ENCODE measurements around the gene ADAMTS6.

ADAMTS6 gene

DNA sequence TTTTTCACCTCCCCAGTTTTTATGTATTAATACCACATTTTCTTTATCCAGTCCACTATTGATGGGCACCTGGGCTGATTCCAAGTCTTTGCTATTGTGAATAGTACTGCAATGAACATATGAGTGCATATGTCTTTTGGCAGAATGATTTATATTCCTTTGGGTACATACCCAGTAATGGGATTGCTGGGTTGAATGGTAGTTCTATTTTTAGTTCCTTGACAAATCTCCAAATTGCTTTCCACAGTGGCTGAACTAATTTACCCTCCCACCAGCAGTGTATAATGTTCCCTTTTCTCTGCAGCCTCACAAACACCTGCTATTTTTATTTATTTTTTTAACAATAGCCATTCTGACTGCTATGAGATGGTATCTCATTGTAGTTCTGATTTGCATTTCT is 340.2 kb downstream of the ADAMTS6 start:
- no peaks in the 10 kb centered on the region for H4K20me1 ChIP-seq (ENCODE audit: control insufficient read depth, insufficient read depth, low read depth, low read length)
- H3F3A ChIP-seq (ENCODE audit: control insufficient read depth, insufficient read depth) = no peaks in the 10 kb centered on the region
- no peak overlapping the region for H3K27ac ChIP-seq (ENCODE audit: low read depth, low read length)
- H3K79me2 ChIP-seq (ENCODE audit: control insufficient read depth, low read length) = no peaks in the 10 kb centered on the region
- H3K4me1 ChIP-seq (ENCODE audit: control insufficient read depth, low read length) = no peaks in the 10 kb centered on the region
- no peaks in the 10 kb centered on the region for H3K9me3 ChIP-seq (ENCODE audit: control insufficient read depth, insufficient read depth, low read length)
- H3K4me2 ChIP-seq (ENCODE audit: low read length) = no peak overlapping the region
- TF ChIP-seq, protein P1, sequence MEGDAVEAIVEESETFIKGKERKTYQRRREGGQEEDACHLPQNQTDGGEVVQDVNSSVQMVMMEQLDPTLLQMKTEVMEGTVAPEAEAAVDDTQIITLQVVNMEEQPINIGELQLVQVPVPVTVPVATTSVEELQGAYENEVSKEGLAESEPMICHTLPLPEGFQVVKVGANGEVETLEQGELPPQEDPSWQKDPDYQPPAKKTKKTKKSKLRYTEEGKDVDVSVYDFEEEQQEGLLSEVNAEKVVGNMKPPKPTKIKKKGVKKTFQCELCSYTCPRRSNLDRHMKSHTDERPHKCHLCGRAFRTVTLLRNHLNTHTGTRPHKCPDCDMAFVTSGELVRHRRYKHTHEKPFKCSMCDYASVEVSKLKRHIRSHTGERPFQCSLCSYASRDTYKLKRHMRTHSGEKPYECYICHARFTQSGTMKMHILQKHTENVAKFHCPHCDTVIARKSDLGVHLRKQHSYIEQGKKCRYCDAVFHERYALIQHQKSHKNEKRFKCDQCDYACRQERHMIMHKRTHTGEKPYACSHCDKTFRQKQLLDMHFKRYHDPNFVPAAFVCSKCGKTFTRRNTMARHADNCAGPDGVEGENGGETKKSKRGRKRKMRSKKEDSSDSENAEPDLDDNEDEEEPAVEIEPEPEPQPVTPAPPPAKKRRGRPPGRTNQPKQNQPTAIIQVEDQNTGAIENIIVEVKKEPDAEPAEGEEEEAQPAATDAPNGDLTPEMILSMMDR (IDR thresholded peaks at IDR 0.05; ENCODE audit: low read depth, low read length, poor library complexity, severe bottlenecking) = no peak
- no peak for TF ChIP-seq EZH2phosphoT487 (IDR thresholded peaks at IDR 0.05; ENCODE audit: borderline replicate concordance, low read length)
- no peaks in the 10 kb centered on the region for H3K27me3 ChIP-seq (ENCODE audit: control insufficient read depth, low read length)
- no peaks in the 10 kb centered on the region for H3K36me3 ChIP-seq (ENCODE audit: control insufficient read depth, low read length)
- no peaks in the 10 kb centered on the region for H3K9me2 ChIP-seq (replicated peaks; ENCODE audit: control insufficient read depth, low read length)
- H3K4me3 ChIP-seq (ENCODE audit: low read length) = no peak overlapping the region

DNA sequence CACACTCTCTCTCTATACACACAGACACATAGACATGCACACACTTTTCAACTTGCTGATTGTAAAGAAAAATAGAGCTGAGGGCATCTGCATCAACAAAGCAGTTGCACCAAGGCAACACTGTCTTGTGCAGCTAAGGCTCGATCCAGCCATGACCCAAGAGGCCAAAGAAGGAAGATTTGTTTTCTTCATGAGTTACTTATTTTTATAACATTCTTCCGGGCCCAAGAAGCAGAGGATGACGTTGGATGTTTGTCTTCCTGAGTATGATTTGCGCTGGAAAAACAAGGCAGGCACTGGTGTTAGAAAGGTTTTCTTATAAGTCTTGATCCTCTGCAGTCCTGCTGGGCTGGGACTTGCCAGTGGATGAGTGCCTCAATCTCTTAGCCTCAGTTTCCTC is 344.1 kb downstream of the ADAMTS6 start:
- Histone ChIP-seq H3K79me2 (ENCODE audit: control insufficient read depth, low read length) (no peaks in the 10 kb centered on the region), H3K27ac (ENCODE audit: low read depth, low read length) (no peak overlapping the region), H3K9me2 (replicated peaks; ENCODE audit: control insufficient read depth, low read length) (no peaks in the 10 kb centered on the region), H3K4me1 (ENCODE audit: control insufficient read depth, low read length) (no peaks in the 10 kb centered on the region), H3K4me2 (ENCODE audit: low read length) (no peak overlapping the region), H3K9me3 (ENCODE audit: control insufficient read depth, insufficient read depth, low read length) (no peaks in the 10 kb centered on the region), H3K27me3 (ENCODE audit: control insufficient read depth, low read length) (no peaks in the 10 kb centered on the region), H3K36me3 (ENCODE audit: control insufficient read depth, low read length) (no peaks in the 10 kb centered on the region), H3F3A (ENCODE audit: control insufficient read depth, insufficient read depth) (no peaks in the 10 kb centered on the region), H4K20me1 (ENCODE audit: control insufficient read depth, insufficient read depth, low read depth, low read length) (no peaks in the 10 kb centered on the region), H3K4me3 (ENCODE audit: low read length) (no peak overlapping the region)
- TF ChIP-seq, protein P1 (IDR thresholded peaks at IDR 0.05; ENCODE audit: low read depth, low read length, poor library complexity, severe bottlenecking) = no peak
- no peak for TF ChIP-seq EZH2phosphoT487 (IDR thresholded peaks at IDR 0.05; ENCODE audit: borderline replicate concordance, low read length)

DNA sequence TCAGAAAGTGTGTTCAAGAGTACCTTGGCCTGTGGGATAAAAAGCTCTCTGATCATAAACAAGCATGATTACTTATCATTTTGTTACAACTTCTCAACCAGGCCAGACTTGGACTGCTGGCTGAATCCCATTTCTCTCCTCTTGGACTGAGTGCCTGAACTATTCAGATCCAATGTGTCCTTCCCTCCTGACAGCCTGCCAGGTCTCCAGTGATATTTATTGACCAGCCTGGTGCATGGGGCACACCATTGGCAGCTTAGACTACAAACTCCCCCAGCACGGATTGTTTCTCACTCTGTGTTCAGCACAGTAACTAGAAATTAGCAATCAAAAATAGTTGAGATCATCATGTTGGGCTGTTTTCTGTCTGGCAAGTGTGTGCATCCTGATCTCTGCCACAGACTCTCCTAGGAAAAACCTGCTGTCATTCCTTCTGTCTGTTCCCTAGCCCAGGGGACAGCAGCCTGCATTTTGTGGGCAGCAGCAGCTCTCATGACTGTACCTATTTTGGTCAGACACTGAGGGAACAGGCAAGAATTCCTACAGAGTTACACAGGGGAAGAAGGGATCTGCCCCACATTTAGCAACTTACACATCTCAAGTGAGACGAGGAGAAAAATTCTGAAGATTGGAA is 348.1 kb downstream of the ADAMTS6 start:
- H3K27ac ChIP-seq (ENCODE audit: low read depth, low read length) = no peak overlapping the region

More for the DNA sequence above, 348.1 kb downstream of the ADAMTS6 start:
- no peaks in the 10 kb centered on the region for H3K27me3 ChIP-seq (ENCODE audit: control insufficient read depth, low read length)
- H3K4me3 ChIP-seq (ENCODE audit: low read length) = no peak overlapping the region
- no peaks in the 10 kb centered on the region for H3F3A ChIP-seq (ENCODE audit: control insufficient read depth, insufficient read depth)
- no peaks in the 10 kb centered on the region for H3K4me1 ChIP-seq (ENCODE audit: control insufficient read depth, low read length)
- no peak for TF ChIP-seq EZH2phosphoT487 (IDR thresholded peaks at IDR 0.05; ENCODE audit: borderline replicate concordance, low read length)
- TF ChIP-seq, protein P1 (IDR thresholded peaks at IDR 0.05; ENCODE audit: low read depth, low read length, poor library complexity, severe bottlenecking) = no peak
- H3K4me2 ChIP-seq (ENCODE audit: low read length) = no peak overlapping the region
- H3K9me2 ChIP-seq (replicated peaks; ENCODE audit: control insufficient read depth, low read length) = no peaks in the 10 kb centered on the region
- no peaks in the 10 kb centered on the region for H4K20me1 ChIP-seq (ENCODE audit: control insufficient read depth, insufficient read depth, low read depth, low read length)
- H3K9me3 ChIP-seq (ENCODE audit: control insufficient read depth, insufficient read depth, low read length) = no peaks in the 10 kb centered on the region
- H3K36me3 ChIP-seq (ENCODE audit: control insufficient read depth, low read length) = no peaks in the 10 kb centered on the region
- H3K79me2 ChIP-seq (ENCODE audit: control insufficient read depth, low read length) = no peaks in the 10 kb centered on the region
